Transverse colon (tissue), 4 donors: ENCODE data around the gene SLC11A1.

Experiments used
- EP300 ChIP-seq: sonication (generic); formaldehyde crosslinking; IDR thresholded peaks from one replicate; pipeline ENCODE4 v1.6.1; 2017; ENCODE audit warnings: antibody characterized with exemption, low read depth
- POLR2A ChIP-seq: fragments of 450-650 bp; IDR thresholded peaks from one replicate; pipeline ENCODE4 v1.6.1; 2016; ENCODE audit warnings: antibody characterized with exemption, mild to moderate bottlenecking, moderate library complexity
- POLR2AphosphoS5 ChIP-seq, 3 donors: sonication (generic); formaldehyde crosslinking; IDR thresholded peaks; one replicate each; pipeline ENCODE4 v1.6.1; 2016; ENCODE audit warnings: antibody characterized with exemption in 3 of 3
- TF ChIP-seq, protein P1 (sequence below), 5 experiments: fragments of 200-600 bp in 3 of 5; fragments of 450-650 bp in 2 of 5; sonication (generic) in 3 of 5; IDR thresholded peaks; 1 replicate in 2 of 5; 2 replicates in 3 of 5; pipeline ENCODE4 v1.5.1; 2016 to 2017; ENCODE audit warnings: antibody characterized with exemption in 5 of 5, inconsistent platforms in 3 of 5, mild to moderate bottlenecking in 2 of 5, moderate library complexity in 1 of 5

DNA sequence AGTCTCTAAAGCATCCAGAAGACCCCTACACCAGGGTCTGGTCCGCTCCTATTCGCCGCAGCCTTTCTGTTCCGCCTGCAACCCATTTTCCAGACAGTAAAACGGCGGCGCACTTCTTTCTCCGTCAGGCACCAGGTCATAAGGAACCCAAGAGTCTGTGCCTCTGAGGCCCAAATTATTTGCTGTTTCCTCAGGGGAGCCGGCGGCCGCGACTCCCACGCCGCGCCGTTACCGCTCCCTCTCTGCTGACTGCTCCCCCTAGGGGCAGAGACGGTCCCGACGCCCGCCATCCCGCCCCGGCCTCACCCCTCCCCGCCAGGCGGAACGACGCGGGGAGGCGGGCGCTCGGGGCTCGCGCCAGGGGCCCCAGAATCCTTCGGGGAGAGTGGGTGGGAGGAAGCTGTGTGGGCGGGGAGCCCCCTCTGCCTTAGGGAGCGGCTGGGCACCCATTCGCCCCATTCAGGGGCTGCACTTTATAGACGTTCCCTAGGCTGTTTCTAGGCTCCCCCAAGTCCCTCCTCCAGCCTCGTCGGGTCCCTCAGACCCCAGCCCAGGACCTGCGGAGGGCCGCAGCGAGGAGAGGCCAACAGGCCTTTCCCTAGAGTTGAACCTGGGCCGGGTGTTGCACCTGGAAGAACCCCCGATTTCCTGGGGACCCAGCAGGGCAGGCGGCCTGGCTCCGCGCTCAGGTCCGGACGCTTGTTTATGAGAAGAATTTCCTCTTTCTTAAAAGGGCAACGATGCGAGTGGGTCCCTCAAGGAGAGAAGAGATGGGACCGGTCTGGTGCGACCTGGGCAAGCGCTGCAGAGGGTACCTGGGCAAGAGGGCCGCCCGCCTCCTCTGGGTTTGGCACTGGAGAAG, 14.0 kb downstream of the SLC11A1 start:
- TF ChIP-seq, protein P1, sequence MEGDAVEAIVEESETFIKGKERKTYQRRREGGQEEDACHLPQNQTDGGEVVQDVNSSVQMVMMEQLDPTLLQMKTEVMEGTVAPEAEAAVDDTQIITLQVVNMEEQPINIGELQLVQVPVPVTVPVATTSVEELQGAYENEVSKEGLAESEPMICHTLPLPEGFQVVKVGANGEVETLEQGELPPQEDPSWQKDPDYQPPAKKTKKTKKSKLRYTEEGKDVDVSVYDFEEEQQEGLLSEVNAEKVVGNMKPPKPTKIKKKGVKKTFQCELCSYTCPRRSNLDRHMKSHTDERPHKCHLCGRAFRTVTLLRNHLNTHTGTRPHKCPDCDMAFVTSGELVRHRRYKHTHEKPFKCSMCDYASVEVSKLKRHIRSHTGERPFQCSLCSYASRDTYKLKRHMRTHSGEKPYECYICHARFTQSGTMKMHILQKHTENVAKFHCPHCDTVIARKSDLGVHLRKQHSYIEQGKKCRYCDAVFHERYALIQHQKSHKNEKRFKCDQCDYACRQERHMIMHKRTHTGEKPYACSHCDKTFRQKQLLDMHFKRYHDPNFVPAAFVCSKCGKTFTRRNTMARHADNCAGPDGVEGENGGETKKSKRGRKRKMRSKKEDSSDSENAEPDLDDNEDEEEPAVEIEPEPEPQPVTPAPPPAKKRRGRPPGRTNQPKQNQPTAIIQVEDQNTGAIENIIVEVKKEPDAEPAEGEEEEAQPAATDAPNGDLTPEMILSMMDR (IDR thresholded peaks at IDR 0.05), result peak; percentile 93 to 99 (median 94)
- no peak for TF ChIP-seq EP300
- peak; percentile 53 for TF ChIP-seq POLR2A
- TF ChIP-seq POLR2AphosphoS5 (IDR thresholded peaks at IDR 0.05), result peak; percentile 59 to 86 (median 72)
